Mesothelial cell of epicardium (in vitro differentiated cells): ENCODE results near the gene CCL19. TPM values are rescaled to one million over a fixed set of nuclear protein-coding genes. Genes with fewer than 3 reads are reported as not detected.
"Not testable (repeated sequence)": the region's sequence is repeated elsewhere in the genome, so short reads cannot be mapped to it uniquely, and the experiment has no call there.

Source experiments
- DNase-seq, 2 experiments: peaks; one replicate each; pipeline ENCODE4 v3.0.0; 2021; ENCODE audit warnings: low spot score in 2 of 2; ENCODE audit not compliant: unreplicated experiment in 2 of 2
- H3K27ac Mint-ChIP-seq: 2 replicates; pipeline ENCODE4 v1.8.0; 2021; ENCODE audit warnings: mixed read lengths
- H3K27me3 Mint-ChIP-seq: 2 replicates; pipeline ENCODE4 v1.8.0; 2021; ENCODE audit warnings: low read depth, mixed read lengths
- H3K36me3 Mint-ChIP-seq: 2 replicates; pipeline ENCODE4 v1.8.0; 2021; ENCODE audit warnings: mixed read lengths
- H3K4me1 Mint-ChIP-seq: 2 replicates; pipeline ENCODE4 v1.8.0; 2021; ENCODE audit warnings: mixed read lengths
- H3K4me3 Mint-ChIP-seq: 2 replicates; pipeline ENCODE4 v1.8.0; 2021; ENCODE audit warnings: mild to moderate bottlenecking, moderate library complexity, mixed read lengths
- H3K9me3 Mint-ChIP-seq: 2 replicates; pipeline ENCODE4 v1.8.0; 2021; ENCODE audit warnings: mixed read lengths
- CTCF ChIP-seq: fragments of 200-600 bp; sonication (generic); IDR thresholded peaks from one replicate; pipeline ENCODE4 v1.5.0; 2021; ENCODE audit warnings: antibody characterized with exemption; ENCODE audit not compliant: unreplicated experiment
- total RNA-seq: library from RNA; stranded (reverse); gene quantifications from 3 replicates; pipeline ENCODE4 v1.2.1, GENCODE V29; 2021

The CCL19 gene
- total RNA-seq, result not detected in 3 replicates

DNA sequence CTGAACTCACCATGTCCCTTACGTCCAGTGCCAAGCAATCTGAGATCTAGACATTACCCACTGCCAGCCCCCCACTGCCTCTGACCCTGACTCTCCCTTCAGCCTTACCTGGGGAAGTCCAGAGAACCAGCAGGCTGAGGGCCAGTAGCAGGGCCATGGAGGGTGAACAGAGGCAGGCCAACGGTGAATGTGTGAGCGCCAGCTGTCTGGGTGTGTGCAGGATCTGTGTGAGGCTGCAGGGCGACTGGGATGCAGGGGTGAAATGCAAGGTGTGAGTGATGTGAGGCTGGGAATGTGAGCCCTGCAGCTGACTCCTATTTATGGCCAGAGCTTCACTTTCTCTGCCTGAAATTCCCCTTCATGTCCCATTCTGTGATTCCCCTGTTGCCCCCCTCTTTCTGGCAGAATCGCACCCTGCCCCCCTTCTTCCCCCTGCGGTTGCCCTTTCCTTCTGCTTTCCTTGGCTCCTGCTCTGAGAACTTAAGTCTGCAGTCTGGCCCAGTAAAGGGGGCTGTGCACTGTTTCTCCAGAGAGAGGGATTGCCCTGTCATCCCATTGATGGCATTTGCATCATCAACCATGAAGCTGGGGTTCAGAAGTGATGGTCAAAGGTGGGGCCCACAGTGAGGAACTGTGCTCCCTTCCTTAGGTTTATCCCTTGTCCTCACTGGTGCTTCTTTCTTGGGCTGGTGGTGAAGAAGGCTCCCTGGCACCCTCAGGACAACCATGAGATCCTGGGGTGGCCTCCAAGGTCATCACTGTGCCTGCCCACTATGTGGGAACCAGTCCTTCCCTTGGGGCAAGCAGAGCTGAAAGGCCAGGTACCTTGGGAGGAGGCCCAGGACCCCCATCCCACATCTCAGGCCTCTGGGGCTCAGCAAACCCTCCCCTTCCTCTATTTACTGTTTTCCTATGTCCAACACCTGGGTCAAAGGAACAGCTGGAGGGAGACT is at the start of gene CCL19:
CCL19 (minus strand) TSS at position 294 of the 953 bp plus-strand sequence; CDS start at position 157, 137 bp downstream.
- TF ChIP-seq CTCF, result no peak
- no peaks in the 10 kb centered on the region for H3K4me1 Mint-ChIP-seq
- H3K27me3 Mint-ChIP-seq, result no peaks in the 10 kb centered on the region
- H3K27ac Mint-ChIP-seq, result no peak within 1 kb of the TSS
- H3K4me3 Mint-ChIP-seq, result no peak within 1 kb of the TSS
- H3K9me3 Mint-ChIP-seq, result peaks cover 15% of the 10 kb centered on the region
- no peak for DNase-seq
- H3K36me3 Mint-ChIP-seq, result peaks cover 9% of the 10 kb centered on the region

DNA sequence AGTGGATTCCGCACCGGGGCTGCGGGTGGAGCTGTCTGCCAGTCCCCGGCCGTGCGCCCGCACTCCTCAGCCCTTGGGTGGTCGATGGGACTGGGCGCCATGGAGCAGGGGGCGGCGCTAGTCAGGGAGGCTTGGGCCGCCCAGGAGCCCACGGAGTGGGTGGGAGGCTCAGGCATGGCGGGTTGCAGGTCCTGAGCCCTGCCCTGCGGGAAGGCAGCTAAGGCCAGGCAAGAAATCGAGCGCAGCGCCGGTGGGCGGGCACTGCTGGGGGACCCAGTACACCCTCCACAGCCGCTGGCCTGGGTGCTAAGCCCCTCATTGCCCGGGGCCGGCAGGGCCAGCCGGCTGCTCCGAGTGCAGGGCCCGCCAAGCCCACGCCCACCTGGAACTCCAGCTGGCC is 49.1 kb upstream of the CCL19 start:
- H3K27ac Mint-ChIP-seq, H3K9me3 Mint-ChIP-seq, H3K27me3 Mint-ChIP-seq, DNase-seq, H3K4me1 Mint-ChIP-seq, H3K36me3 Mint-ChIP-seq, H3K4me3 Mint-ChIP-seq: not testable (repeated sequence)

DNA sequence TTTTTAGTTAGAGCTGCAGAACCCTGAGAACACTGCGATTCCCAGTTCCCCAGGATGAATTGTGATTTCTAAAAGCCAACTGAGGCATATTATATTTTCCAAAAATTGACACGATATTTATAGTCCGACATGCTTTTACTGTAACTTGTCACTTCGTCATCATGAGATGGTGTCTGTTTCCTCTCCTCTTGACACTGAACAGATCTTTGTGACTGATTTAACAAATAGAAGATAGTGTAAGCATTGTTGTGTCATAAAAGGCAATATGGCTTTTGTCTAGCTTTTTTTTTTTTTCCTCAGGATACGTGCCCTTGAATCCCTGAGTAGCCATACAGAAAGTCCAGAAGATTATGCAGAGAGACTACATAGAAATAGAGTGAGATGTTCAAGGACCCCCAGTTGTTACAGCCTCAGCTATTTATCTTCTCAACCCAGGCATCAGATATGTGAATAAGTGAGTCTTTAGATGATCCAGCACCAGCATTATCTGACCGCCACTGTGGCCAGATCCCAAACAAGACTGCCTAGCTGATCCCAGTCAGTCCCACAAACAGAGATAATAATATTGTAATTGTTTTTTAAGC is 46.7 kb upstream of the CCL19 start:
- no peak overlapping the region for H3K4me3 Mint-ChIP-seq
- H3K9me3 Mint-ChIP-seq, result no peaks in the 10 kb centered on the region
- no peaks in the 10 kb centered on the region for H3K36me3 Mint-ChIP-seq
- H3K27me3 Mint-ChIP-seq, result peaks cover 8% of the 10 kb centered on the region
- DNase-seq, result no peak
- no peaks in the 10 kb centered on the region for H3K4me1 Mint-ChIP-seq
- TF ChIP-seq CTCF, result no peak
- no peak overlapping the region for H3K27ac Mint-ChIP-seq

- Mint-ChIP-seq H3K9me3 (no peaks in the 10 kb centered on the region), H3K27me3 (peaks cover 23% of the 10 kb centered on the region), H3K4me3 (no peak overlapping the region), H3K27ac (no peak overlapping the region), H3K36me3 (no peaks in the 10 kb centered on the region), H3K4me1 (no peaks in the 10 kb centered on the region)
- no peak for TF ChIP-seq CTCF
- no peak for DNase-seq
Measured at GRCh38 chr9:34734720-34735119, 43.6 kb upstream of the CCL19 start.

- Mint-ChIP-seq H3K4me3 (no peak overlapping the region), H3K9me3 (no peaks in the 10 kb centered on the region), H3K27me3 (peaks cover 25% of the 10 kb centered on the region), H3K36me3 (no peaks in the 10 kb centered on the region), H3K27ac (no peak overlapping the region), H3K4me1 (no peaks in the 10 kb centered on the region)
- TF ChIP-seq CTCF, result no peak
- no peak for DNase-seq
Measured at GRCh38 chr9:34732886-34733285, 41.8 kb upstream of the CCL19 start.

DNA sequence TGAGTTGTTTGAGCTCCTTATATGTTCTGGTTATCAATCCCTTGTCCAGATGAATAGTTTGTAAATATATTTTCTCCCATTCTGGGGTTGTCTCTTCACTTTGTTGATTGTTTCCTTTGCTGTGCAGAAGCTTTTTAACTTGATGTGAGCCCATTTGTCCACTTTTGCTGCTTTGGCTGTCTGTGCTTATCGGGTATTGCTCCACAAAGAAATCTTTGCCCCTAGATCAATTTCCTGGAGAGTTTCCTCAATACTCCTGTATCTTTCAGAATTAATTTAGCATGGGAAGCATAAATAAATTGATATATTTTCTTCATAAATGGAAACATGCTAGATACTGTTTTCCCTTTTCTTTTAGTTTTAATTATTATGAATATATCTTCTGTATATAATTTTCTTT is 41.4 kb upstream of the CCL19 start:
- no peaks in the 10 kb centered on the region for H3K9me3 Mint-ChIP-seq
- no peaks in the 10 kb centered on the region for H3K4me1 Mint-ChIP-seq
- no peak overlapping the region for H3K4me3 Mint-ChIP-seq
- TF ChIP-seq CTCF, result no peak
- H3K36me3 Mint-ChIP-seq, result no peaks in the 10 kb centered on the region
- H3K27ac Mint-ChIP-seq, result no peak overlapping the region
- peaks cover 27% of the 10 kb centered on the region for H3K27me3 Mint-ChIP-seq
- DNase-seq, result no peak
